ENCODE measurements around the gene ACKR3. TPM values are rescaled to one million over a fixed set of nuclear protein-coding genes. Genes with fewer than 3 reads are reported as not detected.

The ACKR3 gene
- total and polyA plus RNA-seq, 12 donors: 1.1 to 12.8 (median 1.9) TPM

DNA sequence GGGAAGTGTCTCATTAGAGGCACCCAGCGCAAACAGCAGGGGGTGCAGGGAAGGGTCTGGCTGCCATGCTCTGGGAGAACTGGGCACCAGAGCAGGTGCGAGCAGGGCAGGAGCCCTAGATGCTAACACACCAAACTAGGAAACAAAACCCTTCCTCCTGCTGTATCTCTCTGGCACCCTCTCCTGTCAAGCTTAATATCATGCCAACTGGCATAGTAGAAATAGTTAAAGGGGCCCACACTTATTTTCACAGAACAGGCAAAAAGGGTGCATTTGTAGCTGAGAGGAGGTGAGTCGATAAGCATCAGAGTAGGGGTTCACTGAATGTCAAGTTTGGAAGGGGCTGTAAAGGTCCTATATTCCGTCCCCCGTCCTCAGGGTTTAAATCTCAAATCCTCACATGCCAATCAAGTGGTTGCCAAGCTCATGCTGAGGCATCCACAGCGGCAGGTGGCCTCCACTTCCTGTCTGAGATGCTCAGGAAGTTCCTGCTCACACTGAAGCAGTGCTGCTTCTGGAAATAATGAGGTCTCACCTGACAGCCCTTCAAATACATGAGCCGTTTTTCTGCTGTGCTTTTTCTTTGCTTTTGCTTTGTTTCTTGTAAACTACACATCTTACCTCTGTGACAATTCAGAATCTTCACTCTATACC is 14.9 kb upstream of the ACKR3 start:
- H3K27me3 ChIP-seq: peaks cover 3% of the 10 kb centered on the region
- 76 to 90% (median 83%) methylated on average over 7 of the region's 7 CpGs for WGBS, 4 donors
- H3K36me3 ChIP-seq (replicated peaks in 1 of 2): no peaks in the 10 kb centered on the region

DNA sequence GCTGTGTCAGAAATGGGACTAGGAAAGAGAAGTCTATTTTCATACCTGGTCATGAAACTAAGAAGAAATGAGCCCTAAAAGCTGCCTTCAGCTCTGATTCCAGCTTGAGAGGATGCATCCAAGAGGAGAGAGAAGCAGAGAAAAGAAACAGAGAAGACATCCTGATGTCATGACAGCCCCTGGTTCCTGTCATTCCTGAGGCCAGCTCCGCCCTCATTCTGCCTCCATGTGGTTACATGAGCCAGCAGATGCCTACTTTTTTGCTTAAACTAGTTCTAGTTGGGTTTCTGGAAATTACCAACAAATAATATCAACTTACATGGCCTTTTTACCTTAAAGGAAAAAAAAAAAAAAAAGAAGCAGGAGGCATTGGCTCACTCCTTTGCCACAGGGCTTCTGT is 14.1 kb upstream of the ACKR3 start:
- Histone ChIP-seq H3K27ac (no peak overlapping the region), H3K4me1 (replicated peaks in 1 of 2) (no peaks in the 10 kb centered on the region), H3K27me3 (peaks cover 3% of the 10 kb centered on the region), H3K4me3 (no peak overlapping the region), H3K36me3 (replicated peaks in 1 of 2) (no peaks in the 10 kb centered on the region), H3K9me3 (replicated peaks in 1 of 3) (no peaks in the 10 kb centered on the region)
- TF ChIP-seq, protein P1, sequence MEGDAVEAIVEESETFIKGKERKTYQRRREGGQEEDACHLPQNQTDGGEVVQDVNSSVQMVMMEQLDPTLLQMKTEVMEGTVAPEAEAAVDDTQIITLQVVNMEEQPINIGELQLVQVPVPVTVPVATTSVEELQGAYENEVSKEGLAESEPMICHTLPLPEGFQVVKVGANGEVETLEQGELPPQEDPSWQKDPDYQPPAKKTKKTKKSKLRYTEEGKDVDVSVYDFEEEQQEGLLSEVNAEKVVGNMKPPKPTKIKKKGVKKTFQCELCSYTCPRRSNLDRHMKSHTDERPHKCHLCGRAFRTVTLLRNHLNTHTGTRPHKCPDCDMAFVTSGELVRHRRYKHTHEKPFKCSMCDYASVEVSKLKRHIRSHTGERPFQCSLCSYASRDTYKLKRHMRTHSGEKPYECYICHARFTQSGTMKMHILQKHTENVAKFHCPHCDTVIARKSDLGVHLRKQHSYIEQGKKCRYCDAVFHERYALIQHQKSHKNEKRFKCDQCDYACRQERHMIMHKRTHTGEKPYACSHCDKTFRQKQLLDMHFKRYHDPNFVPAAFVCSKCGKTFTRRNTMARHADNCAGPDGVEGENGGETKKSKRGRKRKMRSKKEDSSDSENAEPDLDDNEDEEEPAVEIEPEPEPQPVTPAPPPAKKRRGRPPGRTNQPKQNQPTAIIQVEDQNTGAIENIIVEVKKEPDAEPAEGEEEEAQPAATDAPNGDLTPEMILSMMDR (IDR thresholded peaks at IDR 0.05): no peak
- TF ChIP-seq POLR2A (IDR thresholded peaks at IDR 0.05): no peak
- 38 to 88% (median 72%) methylated on average over 1 of the region's 1 CpG for WGBS, 4 donors
- no peak for DNase-seq
- intact Hi-C loops (cut with DNase I): no loop called here

More for the DNA sequence above, 14.9 kb upstream of the ACKR3 start:
- Histone ChIP-seq H3K4me1 (replicated peaks in 1 of 2) (no peaks in the 10 kb centered on the region), H3K4me3 (no peak overlapping the region), H3K9me3 (replicated peaks in 1 of 3) (no peaks in the 10 kb centered on the region), H3K27ac (no peak overlapping the region)
- intact Hi-C loops (cut with DNase I): no loop called here
- DNase-seq: no peak
- TF ChIP-seq, protein P1 (IDR thresholded peaks at IDR 0.05): no peak
- no peak for TF ChIP-seq POLR2A (IDR thresholded peaks at IDR 0.05)

DNA sequence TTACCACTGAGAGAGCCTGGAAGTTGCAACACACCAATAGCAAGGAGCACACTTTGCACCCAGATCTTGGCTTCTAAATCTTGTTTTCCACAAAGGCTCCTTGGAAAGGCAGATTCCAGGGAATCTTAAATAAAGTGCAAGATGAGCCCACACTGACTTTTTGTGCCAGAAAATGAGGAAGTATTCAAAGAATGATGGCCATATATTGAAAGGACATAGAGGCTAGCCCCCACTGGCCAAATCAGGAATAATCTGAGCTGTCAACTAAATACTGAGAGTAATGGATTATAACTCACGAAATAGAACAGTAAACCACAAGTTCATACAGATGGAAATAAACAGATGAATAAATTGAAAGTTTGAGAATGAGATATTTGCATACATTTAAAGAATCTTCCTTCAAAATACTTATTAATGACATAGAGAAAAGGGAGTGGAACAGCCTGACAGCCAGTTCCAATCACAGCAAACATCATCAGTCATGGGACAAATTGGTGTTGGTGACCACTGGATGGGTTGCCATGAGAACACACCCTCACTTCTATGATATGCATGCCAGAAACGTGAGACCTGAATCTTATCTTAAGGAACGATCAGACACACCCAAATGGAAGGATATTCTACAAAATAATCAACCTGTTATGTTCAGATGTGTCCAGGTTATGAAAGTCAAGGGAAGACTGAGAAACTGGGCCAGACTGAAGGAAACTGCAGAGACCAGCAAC is 12.2 kb upstream of the ACKR3 start:
- DNase-seq: no peak
- H3K27ac ChIP-seq: no peak overlapping the region
- no peaks in the 10 kb centered on the region for H3K9me3 ChIP-seq (replicated peaks in 1 of 3)
- intact Hi-C loops (cut with DNase I): no loop called here
- TF ChIP-seq, protein P1 (IDR thresholded peaks at IDR 0.05): no peak
- no peak for TF ChIP-seq POLR2A (IDR thresholded peaks at IDR 0.05)
- no peaks in the 10 kb centered on the region for H3K36me3 ChIP-seq (replicated peaks in 1 of 2)
- H3K4me1 ChIP-seq (replicated peaks in 1 of 2): no peaks in the 10 kb centered on the region
- H3K4me3 ChIP-seq: no peak overlapping the region
- peaks cover 3% of the 10 kb centered on the region for H3K27me3 ChIP-seq
- 42 to 64% (median 58%) methylated on average over 3 of the region's 3 CpGs for WGBS, 4 donors

DNA sequence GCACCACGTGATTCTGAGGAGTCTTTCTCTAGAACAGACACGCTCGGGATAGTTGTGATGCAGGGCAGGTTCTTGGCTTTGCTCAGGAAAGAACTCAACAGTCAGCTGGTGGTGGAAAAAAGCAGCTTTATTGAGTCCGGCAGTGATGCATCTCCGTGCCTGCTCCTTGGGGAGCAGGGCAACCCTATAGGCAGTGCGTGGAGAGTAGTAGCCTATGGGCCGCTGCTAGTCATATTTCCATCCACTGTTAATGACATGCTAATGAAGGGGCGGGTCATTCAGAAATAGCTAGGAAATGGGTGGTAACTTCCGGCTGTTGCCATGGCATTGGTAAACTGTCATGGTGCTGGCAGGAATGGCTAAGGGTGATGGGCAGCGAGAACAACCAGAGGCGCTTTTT is 11.6 kb upstream of the ACKR3 start:
- intact Hi-C loops (cut with DNase I): no loop called here
- DNase-seq: no peak
- Histone ChIP-seq H3K36me3 (replicated peaks in 1 of 2) (no peaks in the 10 kb centered on the region), H3K27me3 (peaks cover 3% of the 10 kb centered on the region), H3K4me3 (no peak overlapping the region), H3K4me1 (replicated peaks in 1 of 2) (no peaks in the 10 kb centered on the region), H3K27ac (no peak overlapping the region), H3K9me3 (replicated peaks in 1 of 3) (no peaks in the 10 kb centered on the region)
- TF ChIP-seq, protein P1 (IDR thresholded peaks at IDR 0.05): no peak
- TF ChIP-seq POLR2A (IDR thresholded peaks at IDR 0.05): no peak
- 83 to 92% (median 84%) methylated on average over 11 of the region's 11 CpGs for WGBS, 4 donors
